Vagina (tissue), 2 donors: ENCODE measurements around the gene TLDC2.

Experiments used
- POLR2A ChIP-seq, 2 donors: fragments of 450-650 bp; IDR thresholded peaks; one replicate each; pipeline ENCODE4 v1.6.1; 2017; ENCODE audit warnings: antibody characterized with exemption in 2 of 2, mild to moderate bottlenecking in 2 of 2, moderate library complexity in 2 of 2
- TF ChIP-seq, protein P1 (sequence below), 3 experiments: fragments of 450-650 bp in 2 of 3; fragments of 200-600 bp in 1 of 3; sonication (generic) in 1 of 3; IDR thresholded peaks; one replicate each; pipeline ENCODE4 v1.5.1; 2017 to 2019; ENCODE audit warnings: antibody characterized with exemption in 3 of 3, mild to moderate bottlenecking in 2 of 3, moderate library complexity in 2 of 3

DNA sequence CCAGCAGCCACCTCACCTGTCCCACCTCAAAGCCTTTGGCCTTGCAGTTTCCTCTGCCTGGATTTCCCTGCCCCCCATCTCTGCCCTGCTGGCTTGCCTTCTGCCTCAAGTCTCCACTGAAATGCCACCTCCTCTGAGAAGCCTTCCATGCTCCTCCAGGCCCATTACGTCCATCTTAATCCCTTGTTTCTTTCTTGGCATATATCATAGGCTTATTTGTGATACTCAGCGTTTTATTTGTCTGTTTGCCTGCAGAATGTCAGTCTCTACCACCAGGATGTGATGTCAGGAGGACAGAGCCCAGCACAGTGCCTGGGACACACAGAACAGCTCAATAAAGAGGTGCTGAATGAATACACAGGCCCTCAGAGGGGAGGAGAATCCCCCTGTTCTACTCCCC lies 24.4 kb upstream of the TLDC2 start:
- TF ChIP-seq, protein P1, sequence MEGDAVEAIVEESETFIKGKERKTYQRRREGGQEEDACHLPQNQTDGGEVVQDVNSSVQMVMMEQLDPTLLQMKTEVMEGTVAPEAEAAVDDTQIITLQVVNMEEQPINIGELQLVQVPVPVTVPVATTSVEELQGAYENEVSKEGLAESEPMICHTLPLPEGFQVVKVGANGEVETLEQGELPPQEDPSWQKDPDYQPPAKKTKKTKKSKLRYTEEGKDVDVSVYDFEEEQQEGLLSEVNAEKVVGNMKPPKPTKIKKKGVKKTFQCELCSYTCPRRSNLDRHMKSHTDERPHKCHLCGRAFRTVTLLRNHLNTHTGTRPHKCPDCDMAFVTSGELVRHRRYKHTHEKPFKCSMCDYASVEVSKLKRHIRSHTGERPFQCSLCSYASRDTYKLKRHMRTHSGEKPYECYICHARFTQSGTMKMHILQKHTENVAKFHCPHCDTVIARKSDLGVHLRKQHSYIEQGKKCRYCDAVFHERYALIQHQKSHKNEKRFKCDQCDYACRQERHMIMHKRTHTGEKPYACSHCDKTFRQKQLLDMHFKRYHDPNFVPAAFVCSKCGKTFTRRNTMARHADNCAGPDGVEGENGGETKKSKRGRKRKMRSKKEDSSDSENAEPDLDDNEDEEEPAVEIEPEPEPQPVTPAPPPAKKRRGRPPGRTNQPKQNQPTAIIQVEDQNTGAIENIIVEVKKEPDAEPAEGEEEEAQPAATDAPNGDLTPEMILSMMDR (IDR thresholded peaks at IDR 0.05): no peak
- TF ChIP-seq POLR2A (IDR thresholded peaks at IDR 0.05): no peak
